T1000 (cell line): Measurements from ENCODE around the gene THADA.
"Not testable (repeated sequence)": the region's sequence is repeated elsewhere in the genome, so short reads cannot be mapped to it uniquely, and the experiment has no call there.

Experiments used
- DNase-seq: peaks from one replicate; lab custom pipeline; 2025; ENCODE audit warnings: mixed read lengths; lab: John Stamatoyannopoulos, UW

Gene THADA

DNA sequence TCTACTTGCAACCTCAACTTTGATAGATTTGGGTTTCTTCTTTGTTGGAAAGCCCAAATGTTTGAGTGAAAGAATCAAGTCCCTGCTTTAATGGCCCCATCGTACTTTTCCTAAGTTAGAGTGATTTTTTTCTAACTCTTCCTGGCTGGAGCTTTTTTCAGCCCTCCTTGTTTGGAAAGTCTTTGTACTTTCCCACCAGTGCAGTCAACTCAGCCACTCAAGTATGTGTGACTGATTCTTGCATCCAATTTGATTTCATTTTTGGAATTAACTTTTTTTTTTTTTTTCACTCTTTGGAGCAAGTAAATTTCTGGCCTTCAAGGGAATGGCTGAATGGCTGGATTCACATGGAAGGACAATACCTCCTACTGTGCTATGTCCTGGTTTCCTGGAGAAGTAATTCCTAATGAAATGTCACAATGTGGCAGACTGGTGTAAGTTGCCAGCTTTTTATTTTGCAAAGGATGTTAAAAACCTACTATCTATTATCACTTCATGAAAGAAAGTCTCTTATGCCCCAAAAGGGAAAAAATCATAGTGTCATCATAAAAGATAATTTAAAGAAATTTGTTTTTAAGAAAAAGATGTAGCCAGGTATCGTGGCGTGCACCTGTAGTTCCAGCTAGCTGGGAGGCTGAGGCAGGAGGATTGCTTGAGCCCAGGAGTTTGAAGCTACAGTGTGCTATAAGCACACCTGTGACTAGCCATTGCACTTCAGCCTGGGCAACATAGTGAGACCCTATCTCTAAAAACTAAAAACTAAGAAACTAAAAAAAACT lies 293.5 kb downstream of the THADA start:
- DNase-seq = no peak

DNA sequence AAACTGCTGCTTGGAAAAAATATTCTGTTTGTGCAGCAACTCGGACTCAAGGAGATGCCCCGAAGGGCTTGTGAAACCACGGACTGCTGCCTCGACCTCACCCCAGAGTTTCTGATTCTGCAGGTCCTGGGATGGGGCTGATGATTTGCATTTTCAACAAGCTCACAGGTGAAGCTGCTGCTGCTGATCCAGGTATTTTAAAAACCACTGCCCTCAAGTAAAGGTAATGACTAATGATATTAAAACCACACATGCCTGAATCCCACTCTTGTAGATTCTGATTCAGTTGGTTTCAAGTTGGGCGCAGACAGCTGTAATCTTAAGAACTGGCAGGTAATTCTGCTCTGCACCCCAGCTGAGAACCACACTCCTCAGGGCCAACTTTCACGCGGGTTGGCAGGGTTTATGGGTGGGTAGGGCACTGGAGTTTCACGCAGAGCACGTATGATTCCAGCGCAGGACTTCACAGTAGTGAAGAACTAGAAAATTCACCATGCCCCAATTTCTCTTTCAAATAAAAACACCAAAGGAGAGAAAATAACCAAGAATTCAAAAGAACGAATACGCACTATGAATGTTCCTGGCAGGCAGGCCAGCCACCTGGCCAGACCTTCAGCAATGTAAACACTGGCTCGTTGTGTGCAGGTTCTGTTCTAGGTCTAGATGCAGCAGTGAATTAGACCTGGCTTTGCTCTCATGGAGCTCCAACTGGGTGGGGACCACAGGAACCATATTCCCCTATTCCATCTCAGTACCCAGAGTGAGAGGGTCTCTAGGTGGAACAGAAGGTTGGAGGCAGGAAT lies 294.9 kb downstream of the THADA start:
- DNase-seq = no peak

DNA sequence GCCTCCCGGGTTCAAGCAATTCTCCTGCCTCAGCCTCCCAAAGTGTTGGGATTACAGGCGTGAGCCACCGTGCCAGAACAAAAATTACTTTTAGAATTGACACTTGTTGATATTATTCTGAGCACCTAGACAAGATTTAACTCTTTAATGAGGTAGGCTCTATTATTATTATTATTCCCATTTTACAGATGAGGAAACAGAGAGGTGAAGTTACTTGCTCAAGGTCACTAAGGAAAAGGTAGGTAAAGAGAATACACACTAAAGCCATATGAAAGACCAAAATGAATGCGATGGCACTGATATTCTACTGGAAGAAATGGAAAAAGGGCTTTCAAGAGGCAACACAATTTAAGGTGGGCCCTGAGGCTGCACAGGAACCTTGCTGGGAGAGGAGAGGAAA lies 295.6 kb downstream of the THADA start:
- DNase-seq = no peak

DNA sequence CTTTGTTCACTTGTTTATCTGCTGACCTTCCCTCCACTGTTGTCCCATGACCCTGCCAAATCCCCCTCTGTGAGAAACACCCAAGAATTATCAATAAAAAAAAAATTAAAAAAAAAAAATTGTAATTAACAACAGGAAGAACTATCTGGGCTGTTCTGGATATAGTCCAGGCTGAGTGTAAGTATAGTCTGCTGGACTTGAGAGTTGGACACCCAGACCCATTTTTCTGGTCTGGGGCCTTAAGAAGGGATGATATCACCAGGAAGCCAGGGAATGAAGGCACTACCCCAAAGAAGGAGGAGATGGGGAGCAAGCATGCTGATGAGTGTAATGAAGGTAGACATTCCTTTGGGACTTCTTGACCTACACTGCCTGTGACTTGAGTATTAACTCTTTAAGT lies 297.3 kb downstream of the THADA start:
- DNase-seq = no peak

DNA sequence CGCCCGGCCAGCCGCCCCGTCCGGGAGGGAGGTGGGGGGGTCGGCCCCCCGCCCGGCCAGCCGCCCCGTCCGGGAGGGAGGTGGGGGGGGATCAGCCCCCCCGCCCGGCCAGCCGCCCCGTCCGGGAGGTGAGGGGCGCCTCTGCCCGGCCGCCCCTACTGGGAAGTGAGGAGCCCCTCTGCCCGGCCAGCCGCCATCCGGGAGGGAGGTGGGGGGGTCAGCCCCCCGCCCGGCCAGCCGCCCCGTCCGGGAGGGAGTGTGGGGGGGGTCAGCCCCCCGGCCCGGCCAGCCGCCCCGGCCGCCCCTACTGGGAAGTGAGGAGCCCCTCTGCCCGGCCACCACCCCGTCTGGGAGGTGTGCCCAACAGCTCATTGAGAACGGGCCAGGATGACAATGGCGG lies 298.1 kb downstream of the THADA start:
- DNase-seq = not testable (repeated sequence)

DNA sequence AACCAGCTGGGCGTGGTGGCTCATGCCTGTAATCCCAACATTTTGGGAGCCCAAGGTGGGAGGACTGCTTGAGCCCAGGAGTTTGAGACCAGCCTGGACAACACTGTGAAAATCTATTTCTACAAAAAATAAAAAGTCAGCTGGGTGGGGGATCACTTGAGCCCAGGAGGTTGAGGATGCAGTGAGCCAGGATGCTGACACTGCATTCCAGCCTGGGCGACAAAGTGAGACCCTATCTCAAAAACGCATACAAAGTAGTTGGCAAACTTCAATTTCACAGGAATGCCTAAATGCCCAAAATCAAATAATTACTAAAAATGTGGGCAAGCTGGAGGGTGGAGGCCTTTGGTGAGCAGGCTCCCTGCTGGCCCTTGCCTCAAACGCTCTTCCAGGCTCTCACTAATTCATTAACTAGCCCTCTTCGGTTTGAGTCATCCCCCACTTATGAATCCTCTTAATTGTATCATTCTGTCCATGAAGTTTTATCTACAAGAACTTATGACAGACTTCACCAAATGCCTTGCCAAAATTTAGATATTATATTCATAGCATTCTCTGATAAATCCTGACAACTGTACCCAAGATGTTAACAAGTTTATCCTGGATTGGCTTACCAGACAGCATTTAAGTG lies 300.8 kb downstream of the THADA start:
- no peak for DNase-seq

DNA sequence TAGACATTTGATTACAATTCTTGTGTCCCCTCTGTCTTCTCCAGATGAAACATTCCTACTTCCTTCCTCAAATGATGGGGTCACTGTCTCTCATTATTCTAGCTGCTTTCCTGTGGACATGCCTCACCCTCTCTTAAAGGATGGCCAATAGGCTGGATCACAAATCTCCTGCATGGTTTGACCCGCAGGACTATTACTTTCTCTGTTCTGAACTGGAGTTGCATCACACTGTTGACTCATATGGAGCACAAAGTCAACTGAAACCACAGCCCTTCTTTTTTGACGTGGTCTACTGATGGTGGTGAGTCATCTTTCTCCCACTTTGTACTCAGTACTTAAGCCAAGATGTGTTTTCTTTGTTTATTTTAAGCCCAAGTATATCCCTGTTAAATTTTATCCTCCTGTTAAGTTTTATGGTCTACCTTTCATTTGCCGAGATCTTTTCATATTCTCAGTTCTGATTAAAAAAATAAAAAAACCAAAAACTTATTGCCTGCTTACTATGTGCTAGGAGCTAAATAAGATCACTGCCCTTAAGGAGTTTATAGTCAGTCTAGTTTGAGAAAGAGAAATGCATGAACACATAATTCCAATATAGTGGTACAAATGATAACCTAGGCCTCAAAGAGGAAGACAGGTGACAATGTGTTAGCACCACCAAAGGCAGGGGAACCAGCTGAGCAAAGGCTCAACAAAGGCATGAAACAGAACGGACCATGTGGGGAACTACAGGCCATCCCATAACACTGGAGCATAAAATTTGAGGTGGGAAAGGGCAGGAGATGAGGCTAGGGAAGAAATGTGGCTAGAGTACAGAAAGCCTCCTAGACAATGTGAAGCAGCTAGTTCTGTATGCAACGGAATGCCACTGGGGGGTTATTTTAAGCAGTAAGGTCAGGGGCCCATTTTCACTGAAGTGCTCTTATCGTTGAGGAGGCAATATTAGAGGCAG lies 301.8 kb downstream of the THADA start:
- peak; percentile 27 for DNase-seq

DNA sequence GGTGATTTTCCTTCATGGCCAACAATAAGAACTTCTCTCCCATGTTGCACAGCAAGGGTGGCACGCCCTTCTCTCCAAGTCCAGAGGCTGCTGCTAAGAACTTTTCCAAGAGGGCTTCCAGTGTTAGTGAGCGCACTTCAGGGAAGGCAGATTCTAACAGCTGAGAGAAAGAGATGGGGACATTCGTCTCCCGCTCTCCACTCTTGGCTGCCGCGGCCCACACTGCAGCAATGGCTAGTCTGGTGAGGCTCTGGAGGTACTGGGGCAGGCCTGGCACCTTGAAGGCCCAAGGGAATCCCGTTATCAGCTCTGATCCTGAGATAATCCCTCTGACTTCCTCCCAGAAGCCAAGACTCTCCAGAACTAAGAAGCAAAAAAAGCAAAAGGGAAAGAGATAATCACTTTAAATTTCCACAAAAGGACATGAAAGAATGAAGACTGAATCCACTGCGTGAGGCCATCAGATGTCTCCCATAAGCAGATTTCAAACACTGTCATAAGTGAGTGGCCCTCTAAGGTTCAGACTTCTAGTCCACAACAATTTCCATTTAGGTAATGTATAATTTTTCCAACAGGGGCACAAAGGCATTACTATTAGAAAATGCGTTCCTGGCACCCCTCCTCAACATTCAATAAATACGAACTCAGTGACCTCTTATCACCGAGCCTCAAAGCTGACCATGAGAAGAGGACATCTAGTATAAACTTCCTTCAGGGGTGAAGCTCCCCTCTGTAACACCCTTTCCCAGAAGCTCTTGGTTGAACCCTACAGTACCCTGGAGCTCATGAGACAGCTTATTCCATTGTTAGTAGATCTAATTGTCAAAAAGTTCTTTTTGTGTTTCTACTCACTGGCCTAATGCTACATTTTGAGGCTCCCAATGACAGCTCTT lies 302.7 kb downstream of the THADA start:
- DNase-seq = no peak

DNA sequence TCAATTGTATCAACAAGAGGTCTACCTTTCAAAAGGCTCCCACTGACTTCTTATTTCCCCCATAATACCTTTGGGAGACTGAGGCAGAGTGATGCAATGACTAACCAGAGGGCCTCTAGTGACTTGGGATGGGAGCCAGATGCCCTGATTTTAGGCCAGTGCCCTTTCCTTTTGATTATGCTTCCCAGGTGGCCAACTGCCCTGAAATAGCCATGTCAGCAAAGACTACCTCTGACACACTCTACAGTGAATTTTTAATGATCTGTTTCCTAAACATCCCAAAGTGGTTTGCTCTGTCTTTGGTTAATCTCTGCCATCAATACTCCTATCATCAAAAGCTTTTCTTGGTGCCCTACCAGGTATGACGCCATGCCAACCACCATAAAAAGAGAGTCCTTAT lies 303.5 kb downstream of the THADA start:
- no peak for DNase-seq

DNA sequence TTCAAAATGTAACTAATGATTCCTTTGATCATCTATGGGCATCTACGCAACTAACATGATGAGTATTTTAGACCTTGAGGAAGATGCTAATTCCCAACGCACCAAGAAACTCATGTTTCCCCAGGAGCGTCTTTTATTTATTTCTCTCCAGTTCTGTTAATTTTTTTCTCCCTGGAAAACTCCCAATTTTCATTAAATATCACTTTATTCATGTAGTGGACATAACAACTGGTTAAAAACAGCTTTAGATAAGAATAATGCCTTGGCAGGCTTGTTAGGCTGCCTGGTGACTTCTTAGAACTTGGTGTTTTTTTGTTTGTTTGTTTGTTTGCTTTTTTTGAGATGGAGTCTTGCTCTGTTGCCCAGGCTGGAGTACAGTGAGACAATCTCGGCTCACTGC lies 306.5 kb downstream of the THADA start:
- no peak for DNase-seq

DNA sequence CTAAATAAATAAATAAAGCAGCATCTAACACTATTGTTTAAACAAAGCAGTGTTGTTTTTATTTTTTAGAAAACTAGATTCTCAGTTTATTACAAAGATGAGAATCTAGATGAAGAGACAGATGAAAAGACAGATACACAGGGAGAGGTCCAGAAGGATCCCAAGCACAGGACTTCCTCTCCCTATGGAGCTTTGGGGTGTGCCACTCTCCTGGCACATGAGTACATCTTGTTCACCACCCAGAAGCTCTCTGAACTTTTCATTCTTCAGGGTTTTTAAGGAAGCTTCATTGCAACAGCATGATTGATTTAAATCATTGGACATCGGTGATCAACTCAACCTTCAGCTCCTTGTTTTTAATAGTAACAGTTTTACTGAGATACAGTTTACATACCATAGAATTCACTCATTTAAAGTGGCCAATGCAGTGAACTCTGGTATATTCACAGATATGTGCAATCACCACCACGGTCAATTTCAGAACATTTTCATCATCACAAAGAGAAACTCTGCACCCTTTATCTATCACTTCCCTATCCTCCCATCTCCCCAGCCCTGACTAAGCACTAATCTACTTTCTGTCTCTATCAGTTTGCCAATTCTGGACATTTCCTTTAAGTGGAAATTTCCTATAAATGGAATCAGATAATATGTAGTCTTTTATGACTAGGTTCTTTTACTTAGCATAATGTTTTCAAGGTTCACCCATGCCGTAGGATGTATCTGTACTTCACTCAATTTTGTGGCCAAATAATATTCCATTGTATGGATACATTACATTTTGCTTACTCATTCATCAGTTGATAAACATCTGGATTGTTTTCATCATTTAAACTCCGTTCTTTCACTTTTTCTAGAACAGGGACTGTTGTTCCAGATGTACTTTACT lies 307.2 kb downstream of the THADA start:
- no peak for DNase-seq

DNA sequence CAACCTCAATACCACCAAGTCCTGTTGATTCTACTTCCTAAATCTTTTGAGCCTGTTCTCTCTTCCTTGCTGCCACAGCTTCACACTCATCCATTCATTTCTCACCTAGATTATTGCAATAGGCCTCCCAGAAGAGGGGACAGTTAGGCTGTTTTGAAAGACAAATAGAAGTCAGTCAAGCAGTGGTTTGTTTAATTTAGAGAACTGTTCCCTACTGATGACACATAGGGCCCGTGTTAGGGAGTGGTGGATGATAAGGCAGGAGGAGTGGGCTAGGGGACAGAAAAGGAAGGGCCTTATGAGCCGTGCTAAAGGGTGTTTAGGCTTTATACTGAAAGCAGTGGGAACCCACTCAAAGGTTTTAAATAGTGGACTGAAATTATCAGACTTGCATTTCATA lies 309.9 kb downstream of the THADA start:
- DNase-seq = no peak

DNA sequence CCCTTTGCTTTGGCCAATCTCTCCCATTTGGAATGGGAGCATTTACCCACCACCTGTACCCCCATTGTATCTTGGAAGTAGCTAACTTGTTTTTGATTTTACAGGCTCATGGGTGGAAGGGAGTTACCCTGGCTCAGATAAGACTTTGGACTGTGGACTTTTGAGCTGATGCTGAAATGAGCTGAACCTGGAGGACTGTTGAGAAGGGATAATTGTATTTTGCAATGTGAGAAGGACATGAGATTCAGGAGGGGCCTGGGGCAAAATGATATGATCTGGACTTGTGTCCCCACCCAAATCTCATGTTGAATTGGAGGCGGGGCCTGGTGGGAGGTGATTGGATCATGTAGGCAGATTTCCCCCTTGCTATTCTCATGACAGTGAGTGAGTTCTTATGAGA lies 310.9 kb downstream of the THADA start:
- no peak for DNase-seq

DNA sequence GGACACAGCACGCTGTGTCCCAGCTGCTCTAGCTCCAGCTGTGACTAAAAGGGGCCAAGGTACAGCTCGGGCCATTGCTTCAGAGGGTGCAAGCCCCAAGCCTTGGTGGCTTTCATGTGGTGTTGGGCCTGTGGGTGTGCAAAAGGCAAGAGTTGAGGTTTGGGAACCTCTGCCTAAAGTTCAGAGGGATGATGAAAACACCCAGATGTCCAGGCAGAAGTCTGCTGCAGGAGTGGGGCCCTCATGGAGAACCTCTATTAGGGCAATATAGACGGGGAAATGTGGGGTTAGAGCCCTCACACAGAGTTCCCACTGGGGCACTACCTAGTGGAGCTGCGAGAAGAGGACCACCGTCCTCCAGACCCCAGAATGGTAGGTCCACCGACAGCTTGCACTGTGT lies 311.5 kb downstream of the THADA start:
- DNase-seq = not testable (repeated sequence)

DNA sequence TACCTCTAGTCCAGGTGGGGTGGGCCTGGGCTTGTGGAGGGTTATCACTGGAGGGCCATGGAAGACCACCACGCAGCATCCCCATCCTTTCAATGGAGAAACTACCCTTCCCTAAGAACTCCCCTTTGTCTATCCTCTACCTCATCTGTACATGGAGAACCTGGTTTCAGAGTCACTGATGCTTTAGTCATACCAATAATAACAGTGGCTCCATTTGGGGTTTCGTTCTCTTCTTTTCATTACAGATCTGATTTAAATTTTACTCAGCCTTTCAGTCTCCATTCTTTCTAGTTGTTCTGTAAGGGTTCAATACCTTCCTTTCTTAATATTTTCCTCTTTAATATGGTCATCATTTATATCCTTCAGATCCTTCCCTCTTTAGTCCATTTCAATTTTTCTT lies 314.8 kb downstream of the THADA start:
- no peak for DNase-seq

DNA sequence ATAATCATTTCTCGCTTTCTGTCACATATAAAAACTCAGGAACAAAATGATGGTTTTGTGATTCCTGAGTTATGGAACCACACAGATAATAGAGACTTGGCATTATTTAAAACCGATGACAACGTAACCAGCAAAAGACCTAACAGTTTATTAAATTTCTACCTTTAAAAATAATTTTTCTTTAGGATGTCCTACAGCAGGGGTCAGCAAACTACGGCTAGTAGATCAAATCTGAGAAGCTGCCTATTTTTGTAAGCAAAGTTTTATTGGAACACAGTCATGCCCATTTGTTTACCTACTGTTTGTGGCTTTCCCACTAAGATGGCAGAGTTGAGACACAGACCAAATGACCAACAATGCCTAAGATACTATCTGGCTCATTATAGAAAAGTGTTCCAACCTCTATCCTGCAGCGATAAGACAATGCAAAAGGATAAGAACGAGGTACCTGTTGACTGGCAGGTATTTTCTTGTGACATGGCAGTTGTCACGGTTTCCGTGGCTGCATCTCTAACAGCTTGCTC lies 316.5 kb downstream of the THADA start:
- DNase-seq = no peak

DNA sequence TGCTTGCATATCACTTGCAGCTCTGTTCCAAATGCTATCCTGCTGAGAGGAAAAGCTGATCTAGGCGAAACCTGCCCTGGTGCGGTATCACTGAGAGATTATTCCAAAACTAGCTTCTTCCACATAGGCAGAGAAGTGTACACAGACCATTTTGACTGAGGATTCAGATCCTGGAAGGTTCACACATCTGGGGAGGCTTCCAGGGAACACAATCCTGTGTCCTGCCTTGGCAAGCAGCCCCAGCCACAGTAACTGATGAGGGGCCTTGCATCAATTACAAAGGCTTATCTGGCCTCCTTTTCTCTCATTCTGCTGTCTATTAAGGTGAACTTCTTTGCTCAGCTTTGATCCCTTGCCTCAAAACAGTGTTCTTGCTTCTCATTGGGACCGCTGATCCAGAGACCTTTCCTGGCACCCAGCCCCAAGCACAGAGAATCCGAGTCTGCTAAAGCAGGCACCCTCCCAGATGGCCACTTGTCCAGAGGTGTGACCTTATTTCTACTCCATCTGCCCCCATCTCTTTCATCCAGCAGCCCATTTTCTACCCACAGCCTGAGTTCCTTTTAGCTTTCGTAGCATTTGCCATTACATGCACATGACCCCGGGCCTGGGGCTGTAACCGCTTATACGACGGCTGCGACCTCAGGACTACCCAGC lies 317.1 kb downstream of the THADA start:
- DNase-seq = no peak

DNA sequence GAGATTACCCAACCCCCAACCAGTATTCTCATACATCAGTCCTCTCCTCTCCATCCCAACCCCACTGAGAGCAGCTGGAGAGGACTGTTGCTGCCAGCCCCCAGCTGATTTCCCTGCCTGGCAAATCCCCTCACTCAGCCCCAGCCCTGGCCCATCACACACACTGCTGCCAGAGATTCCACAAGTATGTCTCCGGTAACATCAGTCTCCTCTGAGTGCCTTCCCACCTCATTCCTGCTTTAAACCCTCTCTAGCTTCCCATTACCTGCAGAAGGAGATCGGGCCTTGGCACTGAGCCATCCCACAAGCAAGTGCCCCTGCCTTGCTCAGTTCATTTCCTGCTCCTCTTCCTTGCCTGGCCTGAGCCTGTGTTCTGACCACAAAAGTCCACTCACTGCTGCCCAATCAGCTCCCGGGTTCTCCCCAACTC lies 318.9 kb downstream of the THADA start:
- DNase-seq = no peak
